ENCODE measurements around the gene CACYBP.

CACYBP gene

GRCh38 chr1:175002910-175003517, 3.3 kb downstream of the CACYBP start:
- Histone ChIP-seq H3K9ac (no peak overlapping the region), H3K4me2 (peak overlapping the region; percentile 86), H3K36me3 (ENCODE audit: insufficient read depth) (peaks cover 14% of the 10 kb centered on the region; the same call in 1 of the 2 replicates), H3K27ac (0 out of 2 replicates have a peak overlapping the region, but pooled peaks have one; percentile 12), H3K27me3 (ENCODE audit: insufficient read depth, low read depth) (no peaks in the 10 kb centered on the region), H4K20me1 (ENCODE audit: insufficient read depth) (peaks cover 31% of the 10 kb centered on the region), H3K79me2 (ENCODE audit: insufficient read depth, low read depth) (peaks cover 81% of the 10 kb centered on the region), H2AFZ (ENCODE audit: low read depth) (no peak overlapping the region), H3K4me1 (ENCODE audit: low read depth, poor library complexity, severe bottlenecking) (peaks cover 45% of the 10 kb centered on the region), H3K4me3 (IDR thresholded peaks at IDR 0.05; ENCODE audit: insufficient read depth, low read depth, low read length) (no peak overlapping the region)
- no peak for TF ChIP-seq CTCF (conservative IDR thresholded peaks at IDR 0.05; ENCODE audit: low read depth, low read length)

GRCh38 chr1:175003521-175003920, 3.8 kb downstream of the CACYBP start:
- Histone ChIP-seq H3K4me2 (peak overlapping the region; percentile 86), H3K79me2 (ENCODE audit: insufficient read depth, low read depth) (peaks cover 86% of the 10 kb centered on the region), H3K4me3 (IDR thresholded peaks at IDR 0.05; ENCODE audit: insufficient read depth, low read depth, low read length) (no peak overlapping the region), H3K9ac (no peak overlapping the region), H2AFZ (ENCODE audit: low read depth) (no peak overlapping the region), H3K27me3 (ENCODE audit: insufficient read depth, low read depth) (no peaks in the 10 kb centered on the region), H3K4me1 (ENCODE audit: low read depth, poor library complexity, severe bottlenecking) (peaks cover 41% of the 10 kb centered on the region), H3K27ac (peak overlapping the region; percentile 12; the same call in 1 of the 2 replicates), H4K20me1 (ENCODE audit: insufficient read depth) (peaks cover 31% of the 10 kb centered on the region), H3K36me3 (ENCODE audit: insufficient read depth) (peaks cover 19% of the 10 kb centered on the region; the same call in 1 of the 2 replicates)
- no peak for TF ChIP-seq CTCF (conservative IDR thresholded peaks at IDR 0.05; ENCODE audit: low read depth, low read length)

GRCh38 chr1:175005085-175005783, 5.5 kb downstream of the CACYBP start:
- Histone ChIP-seq H3K27me3 (ENCODE audit: insufficient read depth, low read depth) (no peaks in the 10 kb centered on the region), H3K9ac (no peak overlapping the region), H3K4me3 (IDR thresholded peaks at IDR 0.05; ENCODE audit: insufficient read depth, low read depth, low read length) (no peak overlapping the region), H3K4me2 (no peak overlapping the region), H3K79me2 (ENCODE audit: insufficient read depth, low read depth) (peaks cover 90% of the 10 kb centered on the region), H3K27ac (no peak overlapping the region), H4K20me1 (ENCODE audit: insufficient read depth) (peaks cover 31% of the 10 kb centered on the region), H3K36me3 (ENCODE audit: insufficient read depth) (peaks cover 27% of the 10 kb centered on the region; the same call in 1 of the 2 replicates), H2AFZ (ENCODE audit: low read depth) (no peak overlapping the region), H3K4me1 (ENCODE audit: low read depth, poor library complexity, severe bottlenecking) (peaks cover 48% of the 10 kb centered on the region)
- TF ChIP-seq CTCF (conservative IDR thresholded peaks at IDR 0.05; ENCODE audit: low read depth, low read length) = no peak

GRCh38 chr1:175009532-175009931, 9.8 kb downstream of the CACYBP start:
- Histone ChIP-seq H3K4me2 (no peak overlapping the region), H3K9ac (no peak overlapping the region), H3K4me1 (ENCODE audit: low read depth, poor library complexity, severe bottlenecking) (peaks cover 19% of the 10 kb centered on the region), H3K36me3 (ENCODE audit: insufficient read depth) (peaks cover 38% of the 10 kb centered on the region; the same call in 1 of the 2 replicates), H4K20me1 (ENCODE audit: insufficient read depth) (peaks cover 7% of the 10 kb centered on the region; the same call in 1 of the 2 replicates), H3K27ac (no peak overlapping the region), H3K27me3 (ENCODE audit: insufficient read depth, low read depth) (no peaks in the 10 kb centered on the region), H2AFZ (ENCODE audit: low read depth) (no peak overlapping the region), H3K79me2 (ENCODE audit: insufficient read depth, low read depth) (peaks cover 52% of the 10 kb centered on the region), H3K4me3 (IDR thresholded peaks at IDR 0.05; ENCODE audit: insufficient read depth, low read depth, low read length) (no peak overlapping the region)
- TF ChIP-seq CTCF (conservative IDR thresholded peaks at IDR 0.05; ENCODE audit: low read depth, low read length) = no peak
